HG03432 (cell line): ENCODE measurements around the gene TNFAIP8L3.

Experiments
- ATAC-seq: cut with Tn5 transposase; IDR thresholded peaks from one replicate; pipeline ENCODE4 v1.9.1; 2021; ENCODE audit warnings: mild to moderate bottlenecking, moderate library complexity; ENCODE audit not compliant: unreplicated experiment

The TNFAIP8L3 gene

DNA sequence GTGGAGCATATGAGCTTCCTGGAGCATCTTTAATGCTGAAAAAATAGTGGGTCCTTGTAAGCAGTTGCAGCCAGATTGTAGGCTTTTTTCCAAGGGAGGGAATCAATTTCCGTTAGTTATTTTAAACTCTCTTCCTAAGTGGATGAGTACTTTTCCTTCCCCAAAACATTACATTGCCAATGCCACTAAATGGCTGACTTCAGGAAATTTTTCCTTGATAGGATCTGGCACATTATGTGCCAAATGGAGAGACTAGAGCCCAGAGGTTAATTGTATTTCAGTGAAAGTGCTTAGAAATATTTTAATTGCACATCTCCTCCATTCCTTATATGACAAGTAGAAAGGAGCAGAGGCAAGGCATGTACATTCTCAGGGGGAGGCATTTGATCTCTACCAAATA, 83.5 kb downstream of the TNFAIP8L3 start:
- ATAC-seq: no peak

GRCh38 chr15:51007131-51007666, 87.5 kb downstream of the TNFAIP8L3 start:
- ATAC-seq: no peak
